ENCODE measurements around the gene XRCC3.
A peak's percentile ranks its signal among the peaks of the same experiment; 100 is the strongest.
"Not testable (repeated sequence)": the region's sequence is repeated elsewhere in the genome, so short reads cannot be mapped to it uniquely, and the experiment has no call there.

XRCC3 gene

DNA sequence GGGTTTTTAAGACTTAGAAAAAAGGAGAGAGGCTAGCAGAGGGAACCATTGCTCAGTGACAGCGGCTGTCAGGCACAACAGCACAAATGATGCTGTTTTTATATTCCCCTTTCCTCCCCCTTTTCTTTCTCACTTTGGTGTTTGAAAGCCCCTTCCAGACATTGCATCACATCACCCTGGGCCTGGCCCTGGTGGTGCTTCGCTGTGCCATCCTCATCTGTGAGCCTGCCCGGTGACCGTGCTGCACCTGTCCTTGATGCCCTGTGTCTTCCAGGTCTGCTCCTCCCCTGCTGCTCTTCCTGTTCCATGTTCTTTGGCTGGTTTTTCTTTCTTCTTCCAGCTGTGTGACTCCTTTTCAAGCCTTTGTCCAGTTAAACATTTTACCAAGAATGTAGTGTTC lies 61.4 kb downstream of the XRCC3 start:
- TF ChIP-seq, protein P1, sequence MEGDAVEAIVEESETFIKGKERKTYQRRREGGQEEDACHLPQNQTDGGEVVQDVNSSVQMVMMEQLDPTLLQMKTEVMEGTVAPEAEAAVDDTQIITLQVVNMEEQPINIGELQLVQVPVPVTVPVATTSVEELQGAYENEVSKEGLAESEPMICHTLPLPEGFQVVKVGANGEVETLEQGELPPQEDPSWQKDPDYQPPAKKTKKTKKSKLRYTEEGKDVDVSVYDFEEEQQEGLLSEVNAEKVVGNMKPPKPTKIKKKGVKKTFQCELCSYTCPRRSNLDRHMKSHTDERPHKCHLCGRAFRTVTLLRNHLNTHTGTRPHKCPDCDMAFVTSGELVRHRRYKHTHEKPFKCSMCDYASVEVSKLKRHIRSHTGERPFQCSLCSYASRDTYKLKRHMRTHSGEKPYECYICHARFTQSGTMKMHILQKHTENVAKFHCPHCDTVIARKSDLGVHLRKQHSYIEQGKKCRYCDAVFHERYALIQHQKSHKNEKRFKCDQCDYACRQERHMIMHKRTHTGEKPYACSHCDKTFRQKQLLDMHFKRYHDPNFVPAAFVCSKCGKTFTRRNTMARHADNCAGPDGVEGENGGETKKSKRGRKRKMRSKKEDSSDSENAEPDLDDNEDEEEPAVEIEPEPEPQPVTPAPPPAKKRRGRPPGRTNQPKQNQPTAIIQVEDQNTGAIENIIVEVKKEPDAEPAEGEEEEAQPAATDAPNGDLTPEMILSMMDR (IDR thresholded peaks at IDR 0.05; ENCODE audit: low read depth, low read length) = no peak
- no peak for DNase-seq (ENCODE audit: low read depth in 2 of 2)
- H3K4me3 ChIP-seq (replicated peaks in 1 of 2; ENCODE audit: low read depth in 2 of 2, low read length in 2 of 2) = no peak overlapping the region

DNA sequence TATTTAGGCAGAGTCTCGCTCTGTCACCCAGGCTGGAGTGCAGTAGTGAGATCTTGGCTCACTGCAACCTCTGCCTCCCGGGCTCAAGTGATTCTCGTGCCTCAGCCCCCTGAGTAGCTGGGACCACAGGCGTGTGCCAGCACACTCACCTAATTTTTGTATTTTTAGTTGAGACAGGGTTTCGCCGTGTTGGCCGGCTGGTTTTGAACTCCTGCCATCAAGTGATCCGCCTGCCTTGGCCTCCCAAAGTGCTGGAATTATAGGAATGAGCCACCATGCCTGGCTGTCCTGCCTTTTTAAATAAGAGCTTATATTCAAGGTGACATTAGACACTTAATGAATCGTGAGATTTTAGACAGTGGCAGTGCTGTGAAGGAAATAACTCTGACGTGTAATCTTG lies 61.9 kb downstream of the XRCC3 start:
- not testable (repeated sequence) for H3K4me3 ChIP-seq (replicated peaks in 1 of 2; ENCODE audit: low read depth in 2 of 2, low read length in 2 of 2)
- DNase-seq (ENCODE audit: low read depth in 2 of 2) = peak in 1 of 2 donors; percentile 13

DNA sequence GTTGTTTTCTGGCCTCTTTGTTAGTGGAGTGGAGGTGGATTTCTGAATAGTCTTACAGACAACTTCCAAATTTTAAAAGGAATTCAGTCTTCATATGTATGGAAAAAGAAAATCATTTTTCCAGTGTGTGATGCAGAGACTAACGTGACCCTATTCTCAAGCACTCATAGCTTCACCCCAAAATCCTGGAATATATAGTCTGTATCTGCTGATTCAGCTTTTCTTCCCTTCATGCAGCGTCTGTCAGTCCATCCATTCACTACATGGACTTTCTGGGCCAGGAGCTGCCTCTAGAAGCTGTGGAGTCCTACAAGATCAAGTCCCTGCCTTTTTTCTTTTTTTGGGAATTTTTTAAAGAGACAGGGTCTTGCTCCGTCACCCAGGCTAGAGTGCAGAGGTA lies 62.4 kb downstream of the XRCC3 start:
- TF ChIP-seq, protein P1 (IDR thresholded peaks at IDR 0.05; ENCODE audit: low read depth, low read length) = no peak
- no peak overlapping the region for H3K4me3 ChIP-seq (replicated peaks in 1 of 2; ENCODE audit: low read depth in 2 of 2, low read length in 2 of 2)
- no peak for DNase-seq (ENCODE audit: low read depth in 2 of 2)

DNA sequence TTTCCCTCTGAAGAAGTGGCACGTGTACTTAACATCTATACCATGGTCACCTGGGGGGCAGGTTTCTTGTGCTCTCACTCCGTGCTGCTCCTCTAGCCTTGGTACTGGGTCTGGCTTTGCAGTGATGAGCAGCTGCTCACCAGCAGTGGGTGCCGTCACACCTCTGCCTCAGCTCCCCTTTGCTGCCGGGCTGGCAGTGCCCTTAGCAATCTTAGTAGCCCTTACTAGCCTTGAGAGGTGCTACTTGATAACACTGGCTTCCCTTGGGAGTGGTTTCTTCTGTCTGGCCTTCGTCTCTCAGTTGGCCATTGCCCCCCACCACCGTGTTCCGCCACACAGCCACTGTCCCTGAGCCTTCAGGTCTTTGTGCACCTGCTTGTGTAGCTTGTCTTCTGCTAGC lies 63.7 kb downstream of the XRCC3 start:
- no peak overlapping the region for H3K4me3 ChIP-seq (replicated peaks in 1 of 2; ENCODE audit: low read depth in 2 of 2, low read length in 2 of 2)
- TF ChIP-seq, protein P1 (IDR thresholded peaks at IDR 0.05; ENCODE audit: low read depth, low read length) = no peak
- no peak for DNase-seq (ENCODE audit: low read depth in 2 of 2)

DNA sequence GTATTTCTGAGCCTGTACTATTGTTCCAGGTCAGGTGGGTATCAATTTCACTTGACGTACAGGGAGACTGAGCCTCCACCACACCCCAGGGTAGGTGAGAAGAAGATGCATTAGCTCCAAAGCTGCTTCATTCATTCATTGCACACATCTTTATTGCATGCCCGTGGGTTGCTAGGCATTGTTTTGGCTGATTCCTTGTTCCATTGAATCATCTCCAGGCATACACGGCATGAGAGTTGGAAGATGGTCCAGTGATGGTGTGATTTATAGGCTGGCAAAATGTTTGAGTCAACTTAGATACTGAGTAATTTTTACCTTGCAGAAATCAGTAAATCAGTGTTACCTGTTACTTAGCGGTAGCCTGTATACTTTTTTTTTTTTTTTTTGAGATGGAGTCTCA lies 65.0 kb downstream of the XRCC3 start:
- TF ChIP-seq, protein P1 (IDR thresholded peaks at IDR 0.05; ENCODE audit: low read depth, low read length) = no peak
- DNase-seq (ENCODE audit: low read depth in 2 of 2) = no peak
- H3K4me3 ChIP-seq (replicated peaks in 1 of 2; ENCODE audit: low read depth in 2 of 2, low read length in 2 of 2) = no peak overlapping the region

DNA sequence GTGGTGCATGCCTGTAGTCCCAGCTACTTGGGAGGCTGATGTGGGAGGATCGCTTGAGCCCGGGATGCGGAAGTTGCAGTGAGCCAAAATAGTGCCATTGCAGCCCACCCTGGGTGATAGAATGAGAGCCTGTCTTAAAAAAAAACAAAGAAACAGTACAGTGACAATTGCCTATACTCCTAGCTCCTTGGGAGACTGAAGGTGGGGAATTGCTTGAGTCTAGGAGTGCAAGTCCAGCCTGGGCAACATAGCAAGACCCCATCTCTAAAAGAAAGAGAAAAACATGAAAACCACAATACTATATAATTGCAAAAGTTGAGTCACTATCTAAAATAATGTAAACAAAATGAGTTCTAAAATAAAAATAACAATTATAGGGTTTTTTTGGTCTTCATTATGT lies 66.2 kb downstream of the XRCC3 start:
- H3K4me3 ChIP-seq (replicated peaks in 1 of 2; ENCODE audit: low read depth in 2 of 2, low read length in 2 of 2) = no peak overlapping the region
- no peak for DNase-seq (ENCODE audit: low read depth in 2 of 2)
- TF ChIP-seq, protein P1 (IDR thresholded peaks at IDR 0.05; ENCODE audit: low read depth, low read length) = no peak

All from cardiac fibroblast (primary cell).